ENCODE measurements around the gene TBC1D22A. TPM values are rescaled to one million over a fixed set of nuclear protein-coding genes. Genes with fewer than 3 reads are reported as not detected.

Gene TBC1D22A
- total and polyA plus RNA-seq, 2 experiments from 2014 or later: 9.6 to 13.3 TPM

GRCh38 chr22:46929046-46929709 lies 166.7 kb downstream of the TBC1D22A start:
- H3K27me3 Mint-ChIP-seq (ENCODE audit: insufficient read depth, low read depth, poor library complexity): peaks cover 5% of the 10 kb centered on the region
- H3K36me3 ChIP-seq (ENCODE audit: insufficient read depth): no peaks in the 10 kb centered on the region
- peaks cover 19% of the 10 kb centered on the region for H3K4me1 Mint-ChIP-seq
- TF ChIP-seq REST (IDR thresholded peaks at IDR 0.05; ENCODE audit: unreplicated experiment) (no peak), ETS1 (IDR thresholded peaks at IDR 0.05) (no peak), EZH2phosphoT487 (IDR thresholded peaks at IDR 0.05; ENCODE audit: unreplicated experiment) (no peak), STAT1 (IDR thresholded peaks at IDR 0.05; ENCODE audit: unreplicated experiment) (no peak), CTCF (conservative IDR thresholded peaks at IDR 0.05; ENCODE audit: low read depth in 2 of 2) (no peak), EZH2 (IDR thresholded peaks at IDR 0.05; ENCODE audit: low read depth, unreplicated experiment) (no peak), ZNF114 (CRISPR knock-in tag; IDR thresholded peaks at IDR 0.05) (no peak), NANOG (IDR thresholded peaks at IDR 0.05; ENCODE audit: borderline replicate concordance) (no peak), POLR2AphosphoS5 (IDR thresholded peaks at IDR 0.05; ENCODE audit: low read depth) (no peak), ZNF462 (CRISPR knock-in tag; IDR thresholded peaks at IDR 0.05) (no peak)
- no peak for DNase-seq (ENCODE audit: low spot score)
- H3K4me3 Mint-ChIP-seq: no peak overlapping the region
- no peak overlapping the region for H2AFZ ChIP-seq
- no peaks in the 10 kb centered on the region for H3K27me3 ChIP-seq (ENCODE audit: insufficient read depth)
- no peak for ATAC-seq
- H3K79me2 ChIP-seq (replicated peaks; ENCODE audit: insufficient read depth): no peaks in the 10 kb centered on the region; the same call in 1 of the 2 replicates
- no peak overlapping the region for H3K4me2 ChIP-seq
- no peaks in the 10 kb centered on the region for H3K36me3 Mint-ChIP-seq (ENCODE audit: low read depth)
- H3K4me1 ChIP-seq (ENCODE audit: insufficient read depth): no peaks in the 10 kb centered on the region
- H3F3A ChIP-seq (replicated peaks; ENCODE audit: low read depth): no peaks in the 10 kb centered on the region
- H3K27ac Mint-ChIP-seq: peak overlapping the region; percentile 79
- H3K9me3 Mint-ChIP-seq: no peaks in the 10 kb centered on the region
- H3K9me2 ChIP-seq (ENCODE audit: insufficient read depth): no peaks in the 10 kb centered on the region
- no peaks in the 10 kb centered on the region for H4K20me1 ChIP-seq (replicated peaks; ENCODE audit: insufficient read depth)
- no peak overlapping the region for H3K27ac ChIP-seq (ENCODE audit: low read depth)
- H3K4me3 ChIP-seq: no peak overlapping the region
